B cell (primary cell): ENCODE data around the gene TCERG1L.

Source experiments
- CTCF ChIP-seq: fragments of 200-600 bp; IDR thresholded peaks from one replicate; pipeline ENCODE4 v1.8.0; 2022; ENCODE audit warnings: antibody characterized with exemption, mild to moderate bottlenecking
- EZH2 ChIP-seq: IDR thresholded peaks from 2 replicates; pipeline ENCODE4 v1.6.1; 2012; ENCODE audit warnings: borderline replicate concordance, low read depth, mild to moderate bottlenecking, moderate library complexity, low read length; ENCODE audit not compliant: insufficient read depth, poor library complexity, severe bottlenecking

- no peak for TF ChIP-seq CTCF
- no peak for TF ChIP-seq EZH2
Measured at GRCh38 chr10:131310551-131311401, 745 bp downstream of the TCERG1L start.
